Lower lobe of right lung (tissue), 2 donors: ENCODE results near the gene PACRG. TPM values are rescaled to one million over a fixed set of nuclear protein-coding genes. Genes with fewer than 3 reads are reported as not detected.

Experiments
- ATAC-seq, 2 donors: fragments of 200-7000 bp; cut with Tn5 transposase; one replicate each; pipeline ENCODE4 v1.9.1; 2020 to 2022; ENCODE audit warnings: mild to moderate bottlenecking in 2 of 2, moderate library complexity in 2 of 2
- DNase-seq: peaks from one replicate; pipeline ENCODE4 v3.0.0-alpha.2; 2020
- H3K27ac ChIP-seq: fragments of 200-600 bp; one replicate; pipeline ENCODE4 v1.8.0; 2022
- H3K27me3 ChIP-seq: fragments of 200-600 bp; one replicate; pipeline ENCODE4 v1.8.0; 2022; ENCODE audit warnings: low read depth
- H3K36me3 ChIP-seq: fragments of 200-600 bp; one replicate; pipeline ENCODE4 v1.8.0; 2022; ENCODE audit warnings: mild to moderate bottlenecking
- H3K4me1 ChIP-seq: fragments of 200-600 bp; one replicate; pipeline ENCODE4 v1.8.0; 2022
- H3K4me3 ChIP-seq: fragments of 200-600 bp; one replicate; pipeline ENCODE4 v1.8.0; 2022; ENCODE audit warnings: mild to moderate bottlenecking
- H3K9me3 ChIP-seq: fragments of 200-600 bp; one replicate; pipeline ENCODE4 v1.8.0; 2022
- CTCF ChIP-seq: fragments of 200-600 bp; IDR thresholded peaks from one replicate; pipeline ENCODE4 v1.8.0; 2022; ENCODE audit warnings: antibody characterized with exemption, mild to moderate bottlenecking
- intact Hi-C: fragments of 100-400 bp; cut with DNase I; formaldehyde crosslinking; loops from one replicate; pipeline ENCODE4 v1.11.0; 2022
- total RNA-seq: library from RNA; stranded (reverse); fragmentation: NEBNext Ultra II Directional; extraction: Animal tissue kit (Norgen Biotek cat#: 25700); gene quantifications from one replicate; pipeline ENCODE4 v1.2.1, GENCODE V29; 2021
- donor health status: DM: no; HTN: yes; CAD: no; lungs with severe emphysema.

PACRG gene
- total RNA-seq, 1 donor from 2014 or later, result 5.5 TPM

DNA sequence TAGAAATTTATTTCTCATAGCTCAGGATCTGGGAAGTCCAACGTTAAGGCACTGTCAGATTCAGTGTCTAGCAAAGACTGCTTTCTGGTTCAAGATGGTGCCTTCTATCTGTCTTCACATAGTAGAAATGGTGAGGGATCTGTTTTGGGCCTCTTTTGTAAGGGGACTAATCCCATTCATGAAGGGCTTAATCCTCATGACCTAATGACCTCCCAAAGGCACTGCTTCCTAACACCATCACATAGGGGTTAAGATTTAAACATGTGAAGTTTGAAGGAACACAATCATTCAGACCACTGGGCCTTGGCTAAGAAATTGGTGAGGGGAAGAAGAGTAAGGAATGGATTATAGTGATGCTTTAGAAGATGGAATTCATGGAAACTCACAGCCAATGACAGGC lies 237.6 kb downstream of the PACRG start:
- Histone ChIP-seq H3K27me3 (no peaks in the 10 kb centered on the region), H3K36me3 (no peaks in the 10 kb centered on the region), H3K4me3 (no peak overlapping the region), H3K27ac (no peak overlapping the region), H3K9me3 (no peaks in the 10 kb centered on the region), H3K4me1 (no peaks in the 10 kb centered on the region)
- ATAC-seq, result no peak
- TF ChIP-seq CTCF, result no peak
- intact Hi-C loops, result no loop called here
- no peak for DNase-seq

DNA sequence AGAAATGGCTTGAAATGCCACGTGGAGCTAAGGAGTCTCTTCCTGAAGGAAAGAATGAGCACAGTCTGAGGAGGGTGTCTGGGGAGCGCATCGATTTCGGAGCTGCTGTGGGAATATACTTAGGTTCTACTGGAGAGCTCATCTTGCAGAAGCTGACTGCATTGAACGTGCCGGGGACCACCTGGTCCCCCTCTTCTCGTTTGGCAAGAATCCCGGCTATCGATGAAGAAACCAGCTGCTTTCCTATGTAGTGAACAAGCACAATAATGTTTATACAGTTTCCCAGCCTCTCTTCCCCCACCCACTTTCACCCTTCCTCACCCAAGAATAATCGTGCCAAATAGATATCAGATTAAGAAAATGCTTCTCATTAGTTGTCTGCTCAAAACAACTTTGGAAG lies 242.5 kb downstream of the PACRG start:
- Histone ChIP-seq H3K27me3 (no peaks in the 10 kb centered on the region), H3K4me3 (no peak overlapping the region), H3K9me3 (no peaks in the 10 kb centered on the region), H3K36me3 (no peaks in the 10 kb centered on the region), H3K4me1 (no peaks in the 10 kb centered on the region), H3K27ac (no peak overlapping the region)
- intact Hi-C loops, result no loop called here
- no peak for TF ChIP-seq CTCF
- DNase-seq, result no peak
- ATAC-seq, result no peak

- H3K9me3 ChIP-seq, result no peaks in the 10 kb centered on the region
- H3K27ac ChIP-seq, result no peak overlapping the region
- H3K27me3 ChIP-seq, result no peaks in the 10 kb centered on the region
- H3K36me3 ChIP-seq, result no peaks in the 10 kb centered on the region
- DNase-seq, result no peak
- no peak overlapping the region for H3K4me3 ChIP-seq
- H3K4me1 ChIP-seq, result no peaks in the 10 kb centered on the region
- TF ChIP-seq CTCF, result no peak
- intact Hi-C loops, result no loop called here
- ATAC-seq, result no peak
Measured at GRCh38 chr6:162971356-162971755, 243.6 kb downstream of the PACRG start.

DNA sequence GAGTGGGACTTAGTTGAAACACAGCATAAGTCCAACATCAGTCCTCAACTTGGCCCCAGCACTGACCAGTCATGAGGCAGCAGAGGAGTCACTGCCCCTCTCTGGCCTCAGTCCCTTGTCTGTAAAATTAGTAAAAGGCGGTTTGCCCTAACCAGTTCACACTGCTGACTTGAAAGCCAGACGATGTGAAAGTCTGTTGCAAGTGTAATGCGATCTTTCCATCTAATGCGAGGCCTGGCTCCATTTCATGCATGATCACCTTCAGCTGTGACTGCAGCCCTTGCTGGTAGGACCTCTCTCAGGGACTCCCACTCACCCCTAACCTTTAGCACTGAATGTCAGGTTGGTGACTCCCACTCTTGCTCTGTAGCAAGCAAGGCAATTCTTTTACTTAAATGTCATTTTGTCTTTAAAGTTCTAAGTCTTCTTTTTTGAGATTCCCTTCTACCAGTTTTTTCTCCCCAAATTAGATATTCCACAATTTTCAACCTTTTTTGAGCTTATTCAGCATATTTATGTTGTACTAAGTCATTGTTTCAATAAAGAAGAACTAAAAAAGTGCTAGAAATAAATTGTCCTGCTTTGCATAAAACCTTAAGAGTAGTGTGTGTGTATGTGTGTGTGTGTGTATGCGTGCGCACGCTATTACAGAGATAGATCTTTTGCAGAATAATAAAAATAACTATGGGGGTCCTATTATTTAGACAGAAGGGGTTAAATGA lies 245.5 kb downstream of the PACRG start:
- no peak overlapping the region for H3K27ac ChIP-seq
- no peak for ATAC-seq
- no peak for TF ChIP-seq CTCF
- DNase-seq, result no peak
- H3K9me3 ChIP-seq, result no peaks in the 10 kb centered on the region
- H3K36me3 ChIP-seq, result no peaks in the 10 kb centered on the region
- H3K4me1 ChIP-seq, result no peaks in the 10 kb centered on the region
- no peak overlapping the region for H3K4me3 ChIP-seq
- H3K27me3 ChIP-seq, result no peaks in the 10 kb centered on the region
- intact Hi-C loops, result no loop called here

DNA sequence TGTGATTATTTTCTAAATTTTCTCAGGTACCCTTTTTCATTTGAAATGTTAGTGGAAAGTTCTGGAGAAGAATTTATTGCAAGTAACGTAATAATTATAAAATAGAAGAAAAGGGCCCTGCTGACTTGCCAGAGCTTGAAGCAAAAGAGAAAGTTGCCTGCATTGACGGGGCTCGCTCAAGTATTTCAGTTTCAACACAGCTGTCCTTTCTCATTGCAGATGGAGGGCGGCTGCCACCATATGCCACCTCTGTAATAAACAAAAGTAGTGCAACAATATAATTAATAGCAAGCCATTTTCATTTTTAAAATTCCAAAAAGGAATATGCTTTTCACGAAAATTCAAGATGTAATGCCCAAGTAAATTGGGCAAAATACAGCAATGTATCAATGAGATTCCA lies 246.2 kb downstream of the PACRG start:
- Histone ChIP-seq H3K27me3 (no peaks in the 10 kb centered on the region), H3K36me3 (no peaks in the 10 kb centered on the region), H3K27ac (no peak overlapping the region), H3K9me3 (no peaks in the 10 kb centered on the region), H3K4me1 (no peaks in the 10 kb centered on the region), H3K4me3 (no peak overlapping the region)
- TF ChIP-seq CTCF, result no peak
- no peak for DNase-seq
- no peak for ATAC-seq
- intact Hi-C loops, result no loop called here

- H3K27ac ChIP-seq, result no peak overlapping the region
- H3K4me3 ChIP-seq, result no peak overlapping the region
- no peaks in the 10 kb centered on the region for H3K4me1 ChIP-seq
- H3K9me3 ChIP-seq, result no peaks in the 10 kb centered on the region
- intact Hi-C loops, result no loop called here
- ATAC-seq (no peak), DNase-seq (no peak)
- no peak for TF ChIP-seq CTCF
- no peaks in the 10 kb centered on the region for H3K36me3 ChIP-seq
- no peaks in the 10 kb centered on the region for H3K27me3 ChIP-seq
Measured at GRCh38 chr6:162974685-162975084, 246.9 kb downstream of the PACRG start.
